ENCODE data around the gene SEC61A2. TPM values are rescaled to one million over a fixed set of nuclear protein-coding genes. Genes with fewer than 3 reads are reported as not detected.
"Not testable (repeated sequence)": the region's sequence is repeated elsewhere in the genome, so short reads cannot be mapped to it uniquely, and the experiment has no call there.

The SEC61A2 gene
- total RNA-seq = 7.2 and 12.3 TPM in 2 replicates

DNA sequence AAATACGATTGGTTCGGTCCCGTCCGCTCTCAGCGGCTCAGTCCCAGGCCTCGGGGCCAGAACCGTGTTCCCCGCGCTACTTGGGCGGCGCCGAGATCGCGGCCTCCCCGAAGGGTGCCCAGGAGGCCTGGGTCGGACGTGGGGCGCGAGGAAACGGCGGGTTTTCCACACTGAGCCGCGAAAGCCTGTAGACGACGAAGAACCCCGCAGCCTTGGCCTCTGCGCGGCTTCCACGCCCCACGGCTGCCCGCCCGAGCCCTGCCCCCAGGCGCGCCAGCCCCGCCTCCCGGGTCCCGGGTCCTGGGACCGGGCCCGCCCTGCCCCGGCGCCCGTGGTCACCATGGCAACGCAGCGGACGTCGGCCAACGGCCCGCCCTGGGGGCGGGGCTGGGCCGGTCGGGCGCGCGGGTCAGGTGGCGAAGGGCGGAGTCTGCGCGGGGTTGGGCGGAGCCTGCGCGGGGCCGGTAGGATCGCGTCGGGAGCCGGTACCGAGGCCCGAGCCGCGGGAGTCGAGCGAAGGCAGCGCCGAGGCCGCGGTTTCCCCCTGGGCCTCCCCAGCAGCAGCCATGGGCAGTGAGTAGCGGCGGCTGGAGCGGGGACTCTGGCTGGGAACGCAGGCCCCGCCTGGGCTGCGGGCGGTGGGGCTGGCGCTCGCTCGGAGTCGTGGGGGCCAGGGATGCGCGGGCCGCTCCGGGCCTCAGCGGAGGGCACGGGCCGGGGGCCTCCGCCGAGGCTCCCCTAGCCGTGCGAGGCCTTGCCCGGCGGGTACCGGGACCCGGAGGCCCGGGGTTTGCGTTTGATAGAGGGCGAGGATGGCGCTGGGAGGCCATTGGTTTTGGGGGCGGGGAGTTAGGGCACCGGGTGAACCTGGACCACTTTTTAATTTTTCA, at the start of gene SEC61A2:
Gene SEC61A2, plus strand, starts transcription at position 456 of the 890 bp plus-strand sequence. Its CDS starts 111 bp downstream, at position 567.
- peak; percentile 95 for DNase-seq

DNA sequence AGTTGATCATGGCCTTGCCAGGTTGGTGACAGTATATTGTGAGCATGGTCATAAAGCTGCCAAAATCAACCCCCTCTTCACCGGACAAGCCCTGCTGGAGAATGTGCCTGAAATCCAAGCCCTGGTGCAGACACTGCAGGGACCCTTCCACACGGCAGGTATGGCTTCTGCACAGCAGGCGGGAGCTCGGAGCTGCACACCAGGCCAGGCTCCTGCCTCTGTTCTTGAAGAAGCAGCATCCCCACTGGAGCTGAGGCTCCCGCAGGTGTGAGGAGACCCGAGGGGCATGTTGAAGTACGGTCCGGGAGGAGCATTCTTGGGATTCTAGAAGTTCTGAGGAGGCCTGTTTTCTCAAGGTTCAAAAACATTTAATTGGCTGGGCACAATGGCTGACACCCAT, 48.0 kb upstream of the SEC61A2 start:
- no peak for DNase-seq

- DNase-seq = peak; percentile 20
These were observed 47.5 kb upstream of the SEC61A2 start for GRCh38 chr10:12081879-12082557.

GRCh38 chr10:12088919-12089318, 40.6 kb upstream of the SEC61A2 start:
- no peak for DNase-seq

DNA sequence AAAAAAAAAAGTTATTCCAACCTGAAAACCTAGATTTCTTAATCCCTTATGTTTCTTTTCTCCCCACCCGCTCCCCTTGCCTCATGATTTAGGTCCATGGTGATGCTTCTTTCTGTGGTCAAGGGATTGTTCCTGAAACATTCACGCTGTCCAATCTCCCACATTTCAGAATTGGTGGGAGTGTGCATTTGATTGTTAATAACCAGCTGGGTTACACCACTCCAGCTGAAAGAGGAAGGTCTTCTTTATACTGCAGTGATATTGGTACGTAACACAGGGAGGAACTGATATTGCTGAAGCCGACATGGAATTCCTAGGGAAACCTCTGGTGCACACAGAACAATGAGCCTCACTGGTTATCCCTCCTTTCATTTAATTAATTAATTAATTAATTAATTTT, 38.1 kb upstream of the SEC61A2 start:
- no peak for DNase-seq

DNA sequence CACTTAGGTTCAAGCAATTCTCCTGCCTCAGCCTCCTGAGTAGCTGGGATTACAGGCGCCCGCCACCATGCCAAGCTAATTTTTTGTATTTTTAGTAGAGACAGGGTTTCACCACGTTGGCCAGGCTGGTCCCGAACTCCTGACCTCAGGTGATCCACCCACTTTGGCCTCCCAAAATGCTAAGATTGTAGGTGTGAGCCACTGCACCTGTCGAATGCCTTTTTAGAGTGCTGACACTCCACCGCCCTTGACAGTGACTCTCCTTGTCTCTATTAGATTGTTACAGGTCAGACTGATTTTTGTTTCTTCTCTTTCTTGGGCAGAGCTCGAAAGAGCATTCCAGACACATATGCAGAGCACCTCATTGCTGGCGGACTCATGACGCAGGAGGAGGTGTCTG, 32.1 kb upstream of the SEC61A2 start:
- DNase-seq = not testable (repeated sequence)

- no peak for DNase-seq
These were observed 31.7 kb upstream of the SEC61A2 start for GRCh38 chr10:12097791-12098190.

DNA sequence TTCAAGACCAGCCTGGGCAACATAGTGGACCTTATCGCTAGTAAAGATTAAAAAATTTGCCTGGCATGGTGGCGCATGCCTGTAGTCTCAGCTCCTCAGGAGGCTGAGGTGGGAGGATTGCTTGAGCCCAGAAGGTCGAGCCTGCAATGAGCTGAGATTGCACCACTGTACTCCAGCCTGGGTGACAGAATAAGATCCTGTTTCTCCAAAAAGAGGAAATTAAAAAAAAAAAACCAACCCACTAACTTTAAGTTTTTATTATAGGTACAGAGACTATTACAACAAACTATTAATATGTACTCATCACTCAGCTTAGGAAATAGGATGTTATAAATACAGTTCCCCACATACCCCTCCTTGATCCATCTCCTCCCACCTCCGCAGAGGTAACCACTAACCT, 30.5 kb upstream of the SEC61A2 start:
- no peak for DNase-seq

DNA sequence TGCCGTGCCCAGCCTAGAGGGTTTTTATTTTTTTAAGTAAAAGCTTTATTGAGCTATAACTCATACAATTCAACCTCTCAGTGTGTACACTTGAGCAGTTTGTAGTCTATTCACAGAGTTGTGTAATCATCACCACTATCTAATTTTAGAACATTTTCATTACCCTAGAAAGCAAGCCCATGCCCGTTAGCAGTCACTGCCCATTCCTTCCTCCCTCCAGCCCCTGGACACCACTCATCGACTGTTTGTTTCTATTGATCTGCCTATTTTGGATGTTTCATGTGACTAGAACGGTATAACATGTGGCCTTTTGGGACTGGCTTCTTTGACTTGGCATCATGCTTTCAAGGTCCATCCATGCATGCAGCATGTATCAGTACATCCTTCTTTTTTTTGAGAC, 25.7 kb upstream of the SEC61A2 start:
- DNase-seq = no peak

DNA sequence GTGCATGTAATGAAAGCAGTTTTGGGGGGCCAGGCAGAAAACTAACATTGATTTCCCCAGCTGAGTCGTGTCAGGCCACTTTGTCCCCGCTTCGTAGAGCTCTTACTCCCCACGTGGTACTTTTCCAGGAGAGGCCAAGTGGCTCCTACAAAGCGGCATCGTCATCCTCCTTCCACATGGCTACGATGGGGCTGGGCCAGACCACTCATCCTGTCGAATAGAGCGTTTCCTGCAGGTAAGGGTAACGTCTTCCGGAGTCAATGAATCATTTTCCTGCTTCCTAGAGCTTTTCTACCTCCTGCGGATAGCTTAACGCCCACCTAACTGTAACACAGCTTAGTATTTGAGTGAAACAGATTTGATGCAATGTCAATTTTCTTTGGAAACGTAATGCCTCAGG, 21.7 kb upstream of the SEC61A2 start:
- peak; percentile 78 for DNase-seq

GRCh38 chr10:12109286-12109685, 20.2 kb upstream of the SEC61A2 start:
- no peak for DNase-seq

DNA sequence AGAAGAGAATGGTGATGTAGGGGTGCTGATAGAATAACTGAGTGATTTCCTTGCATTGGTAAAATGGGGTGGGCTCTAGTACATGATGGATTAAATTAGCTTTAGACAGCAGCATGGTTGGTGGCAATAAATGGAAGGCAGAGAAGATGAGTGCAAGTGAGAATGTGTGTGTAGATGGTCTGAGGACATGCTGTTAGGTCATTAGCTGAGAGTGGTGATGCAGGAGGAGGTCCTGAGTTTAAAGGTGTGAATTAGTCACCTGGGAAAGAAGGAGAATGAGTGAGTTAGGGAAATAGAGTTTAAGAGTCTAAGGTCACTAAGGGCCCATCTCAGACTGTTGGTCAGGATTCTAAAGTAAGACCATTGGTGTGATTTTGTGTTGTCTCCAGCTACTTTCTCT, 17.9 kb upstream of the SEC61A2 start:
- DNase-seq = no peak

- DNase-seq = no peak
These were observed 15.8 kb upstream of the SEC61A2 start for GRCh38 chr10:12113627-12114026.

DNA sequence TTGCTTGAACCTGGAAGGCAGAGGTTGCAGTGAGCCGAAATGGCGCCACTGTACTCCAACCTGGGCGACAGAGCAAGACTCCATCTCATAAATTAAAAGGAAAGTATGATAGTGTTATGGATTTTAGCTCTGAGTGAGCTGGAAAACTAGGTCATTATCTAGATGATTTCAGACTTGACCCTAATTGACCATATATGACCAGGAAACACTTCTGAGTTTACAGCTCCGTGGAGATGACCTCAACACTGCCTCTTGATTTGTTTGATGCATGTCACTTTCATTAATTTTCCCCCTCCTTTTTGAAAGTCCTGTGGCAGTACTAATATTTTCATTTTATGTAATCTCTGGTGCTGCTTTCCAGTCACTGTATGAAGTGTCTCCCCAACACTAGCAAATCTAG, 7.8 kb upstream of the SEC61A2 start:
- DNase-seq = no peak

DNA sequence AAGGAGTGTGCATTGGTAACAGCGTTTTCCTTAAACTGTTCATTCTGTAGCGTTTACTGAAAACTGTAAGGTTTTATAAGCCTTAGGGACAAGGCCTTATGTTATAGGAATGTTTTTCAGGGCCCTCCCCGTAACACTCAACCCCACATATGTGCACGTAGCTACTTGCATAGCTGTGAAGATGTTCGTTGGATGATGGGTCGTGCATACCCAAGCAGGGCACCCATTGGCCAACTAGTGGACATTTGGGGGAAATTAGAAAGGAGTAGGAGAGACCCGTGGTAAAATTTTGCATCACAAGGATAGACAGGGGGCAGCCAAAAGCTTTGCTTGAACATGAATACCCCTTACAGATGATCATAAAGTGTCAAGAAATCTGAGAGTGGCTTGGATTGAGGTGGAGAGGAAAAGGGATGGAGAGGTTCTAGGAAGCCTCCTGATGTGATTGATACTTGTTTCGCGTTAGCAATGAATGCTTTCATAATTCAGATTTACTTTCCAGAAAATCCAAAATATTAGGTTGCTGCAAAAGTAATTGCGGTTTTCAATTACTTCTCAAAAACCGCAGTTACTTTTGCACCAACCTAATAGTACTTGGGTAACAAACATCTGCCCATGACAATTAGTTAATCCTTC, 878 bp downstream of the SEC61A2 start:
- DNase-seq = peak; percentile 78

GRCh38 chr10:12135631-12136030, 6.2 kb downstream of the SEC61A2 start:
- no peak for DNase-seq

DNA sequence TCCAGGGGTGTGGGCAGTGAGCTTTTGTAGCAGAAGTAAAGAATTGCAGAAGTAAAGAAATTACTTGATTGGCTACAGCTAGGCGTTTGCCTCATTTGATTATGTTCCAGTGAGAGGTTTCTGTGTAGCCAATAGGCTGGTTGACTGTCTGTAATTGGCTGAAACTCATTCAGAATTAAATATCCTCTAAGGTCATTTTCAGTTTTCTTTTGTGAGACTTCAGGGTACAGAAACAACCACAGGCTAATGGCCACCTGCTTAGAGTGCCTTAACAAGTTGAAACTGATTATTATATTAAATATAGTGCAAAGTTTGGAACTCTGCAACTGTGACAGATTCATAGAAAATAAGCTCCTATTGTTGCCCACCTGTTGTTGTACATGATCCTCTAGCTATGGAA, 10.6 kb downstream of the SEC61A2 start:
- DNase-seq = no peak

DNA sequence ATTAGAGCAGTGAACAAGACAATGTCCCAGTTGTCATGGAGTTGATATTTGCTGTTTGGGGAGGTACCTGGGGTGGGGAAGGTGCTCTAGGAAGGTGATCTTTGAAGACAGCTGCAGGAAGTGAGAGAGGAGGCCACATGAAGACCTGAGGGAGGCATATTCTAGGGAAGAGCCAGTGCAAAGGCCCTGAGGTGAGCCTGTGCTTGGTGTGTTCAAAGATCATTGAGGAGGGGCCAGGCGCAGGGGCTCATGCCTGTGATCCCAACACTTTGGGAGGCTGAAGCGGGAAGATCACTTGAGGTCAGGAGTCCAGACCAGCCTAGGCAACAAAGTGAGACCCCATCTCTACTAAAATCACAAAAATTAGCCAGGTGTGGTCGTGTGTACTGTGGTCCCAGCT, 15.1 kb downstream of the SEC61A2 start:
- DNase-seq = no peak

- no peak for DNase-seq
These were observed 20.7 kb downstream of the SEC61A2 start for GRCh38 chr10:12150163-12150562.

- no peak for DNase-seq
These were observed 25.0 kb downstream of the SEC61A2 start for GRCh38 chr10:12154516-12154915.

GRCh38 chr10:12156367-12157123, 27.1 kb downstream of the SEC61A2 start:
- no peak for DNase-seq

DNA sequence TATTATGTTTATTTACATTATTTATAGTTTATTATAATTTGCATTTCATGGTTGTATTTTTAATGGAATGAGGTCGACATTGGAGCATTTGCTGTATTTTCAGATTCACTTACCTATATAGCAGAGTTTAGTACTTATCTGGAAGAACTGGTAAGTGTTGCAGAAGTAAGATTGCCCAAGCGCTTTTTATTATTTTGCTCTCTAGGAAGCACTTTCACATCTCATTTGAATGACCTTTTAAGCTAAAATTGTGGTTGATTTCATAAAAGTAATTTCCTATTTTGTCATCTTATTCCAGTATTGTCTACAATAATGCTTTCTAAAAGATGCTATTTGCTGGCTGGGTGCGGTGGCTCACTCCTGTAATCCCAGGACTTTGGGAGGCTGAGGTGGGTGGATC, 28.6 kb downstream of the SEC61A2 start:
- DNase-seq = no peak

- no peak for DNase-seq
These were observed 31.2 kb downstream of the SEC61A2 start for GRCh38 chr10:12160664-12161063.

Data from dermis blood vessel endothelial cell (primary cell).